Measurements from ENCODE around the gene PMPCA.

PMPCA gene

DNA sequence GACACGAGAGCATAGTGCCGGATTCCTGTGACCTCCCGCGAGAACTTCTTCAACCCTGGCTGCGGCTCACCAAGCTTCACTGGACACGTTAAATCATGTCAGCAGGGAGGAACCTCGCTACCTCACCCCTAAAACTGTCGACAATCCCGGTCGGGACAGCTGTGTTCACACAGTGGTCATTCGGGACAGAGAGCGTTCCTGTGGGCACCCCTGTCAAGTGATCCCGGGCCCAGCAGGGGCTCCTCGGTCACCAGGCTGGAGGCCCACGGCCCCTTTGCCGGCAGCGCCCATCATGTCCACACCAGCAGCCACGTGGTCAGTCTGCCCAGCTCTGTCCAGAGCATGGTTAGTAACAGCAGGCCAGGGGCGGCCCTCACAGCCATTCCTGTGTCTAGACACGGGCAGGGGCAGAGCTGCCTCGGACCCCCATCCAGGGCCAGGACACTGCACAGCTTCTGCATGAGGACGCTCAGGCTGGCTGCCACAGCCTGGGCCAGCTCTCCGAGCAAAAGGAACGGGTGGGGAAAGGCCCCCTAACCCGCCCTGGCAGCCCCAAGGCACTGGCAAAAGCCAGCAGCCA is 25.7 kb downstream of the PMPCA start:
- DNase-seq (ENCODE audit: low spot score), result no peak

DNA sequence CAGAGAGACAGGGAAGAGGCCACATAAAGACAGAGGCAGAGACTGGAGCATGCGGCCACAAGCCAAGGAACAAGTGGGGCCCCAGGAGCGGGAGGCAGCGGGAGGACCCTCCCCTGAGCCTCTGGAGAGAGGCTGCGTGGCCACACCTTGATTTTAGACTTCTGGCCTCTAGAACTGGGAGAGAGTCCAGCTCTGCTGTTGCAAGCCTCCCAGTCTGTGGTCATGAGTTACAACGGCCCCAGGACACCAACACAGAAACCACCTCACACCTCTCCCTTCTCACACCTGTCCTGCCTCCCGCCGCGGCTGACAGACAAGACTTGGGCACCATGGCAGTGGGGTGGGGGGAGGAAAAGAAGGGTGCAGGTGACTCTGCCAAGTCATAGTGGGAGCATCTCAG is 27.0 kb downstream of the PMPCA start:
- no peak for DNase-seq (ENCODE audit: low spot score)

DNA sequence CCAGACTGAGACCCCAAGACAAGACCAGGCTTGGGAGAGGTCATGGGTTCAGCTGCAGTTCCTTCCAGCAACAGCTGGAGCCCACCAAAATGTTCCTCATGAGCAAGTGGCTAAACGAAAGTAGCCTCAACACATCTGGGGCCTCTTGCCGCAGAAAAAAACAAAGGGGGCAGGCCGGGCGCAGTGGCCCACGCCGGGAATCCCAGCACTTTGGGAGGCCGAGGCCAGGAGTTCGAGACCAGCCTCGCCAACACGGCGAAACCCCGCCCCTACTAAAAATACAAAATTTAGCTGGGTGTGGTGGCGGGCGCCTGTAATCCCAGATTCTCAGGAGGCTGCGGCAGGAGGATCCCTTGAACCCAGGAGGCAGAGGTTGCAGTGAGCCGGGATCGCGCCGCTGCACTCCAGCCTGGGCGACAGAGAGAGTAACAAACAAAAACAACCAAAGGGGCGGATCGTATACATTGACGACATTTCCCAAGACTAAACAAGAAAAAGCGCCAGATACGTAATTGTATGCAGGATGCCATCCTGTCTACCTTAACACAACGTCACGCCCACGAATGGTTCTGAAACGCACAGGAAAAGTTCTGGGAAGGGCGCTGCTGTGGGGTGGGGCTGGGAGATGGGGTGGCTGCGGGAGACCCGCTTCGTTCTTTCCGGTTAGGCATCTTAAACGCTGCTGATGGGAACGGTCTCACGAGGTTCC is 27.5 kb downstream of the PMPCA start:
- DNase-seq (ENCODE audit: low spot score), result no peak

DNA sequence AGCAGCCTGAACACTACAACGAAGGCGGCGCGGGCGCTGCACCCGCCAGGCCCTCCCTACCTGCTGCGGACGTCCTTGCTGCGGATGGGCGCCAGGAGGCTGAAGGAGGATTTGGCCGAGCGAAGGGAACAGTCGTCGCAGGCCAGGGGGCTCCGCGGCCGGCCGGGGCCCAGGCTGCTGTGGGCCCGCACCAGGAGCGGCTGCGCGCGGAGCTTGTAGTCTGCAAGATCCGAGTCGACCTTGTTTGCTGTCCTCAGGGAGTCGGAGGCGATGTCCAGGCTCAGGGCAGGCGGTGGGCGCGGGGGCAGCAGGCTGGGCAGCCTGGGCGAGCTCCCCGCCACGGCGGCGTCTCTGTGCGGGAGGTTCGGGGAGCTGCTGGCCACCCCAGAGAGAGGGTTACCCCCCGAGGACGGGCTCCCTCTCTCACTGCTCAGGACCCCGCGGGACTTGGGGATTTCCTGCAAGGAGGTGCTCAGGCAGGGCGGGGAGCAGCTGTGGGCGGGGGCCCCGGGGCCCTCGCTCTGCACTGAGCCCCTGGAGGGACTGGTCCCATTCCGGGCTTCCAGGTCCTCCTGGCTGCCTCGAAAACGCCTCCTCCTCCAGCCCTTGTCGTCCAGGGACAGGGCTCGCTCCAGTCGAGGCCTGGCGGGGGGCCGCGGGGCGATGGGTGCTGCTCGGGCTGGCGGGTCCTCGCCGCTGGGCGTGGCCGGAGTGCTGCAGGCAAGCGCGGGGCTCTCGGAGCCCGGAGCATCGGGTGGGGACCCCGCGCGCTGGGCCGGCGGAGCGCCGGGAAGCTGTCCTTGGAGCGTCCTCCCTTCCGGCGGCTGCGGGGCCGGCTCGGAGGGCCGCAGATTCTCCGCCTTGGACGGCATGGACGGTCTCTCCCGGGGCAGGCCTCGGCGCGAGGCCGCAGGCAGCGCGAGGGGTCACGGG is 28.4 kb downstream of the PMPCA start:
- peak; percentile 42 for DNase-seq (ENCODE audit: low spot score)

DNA sequence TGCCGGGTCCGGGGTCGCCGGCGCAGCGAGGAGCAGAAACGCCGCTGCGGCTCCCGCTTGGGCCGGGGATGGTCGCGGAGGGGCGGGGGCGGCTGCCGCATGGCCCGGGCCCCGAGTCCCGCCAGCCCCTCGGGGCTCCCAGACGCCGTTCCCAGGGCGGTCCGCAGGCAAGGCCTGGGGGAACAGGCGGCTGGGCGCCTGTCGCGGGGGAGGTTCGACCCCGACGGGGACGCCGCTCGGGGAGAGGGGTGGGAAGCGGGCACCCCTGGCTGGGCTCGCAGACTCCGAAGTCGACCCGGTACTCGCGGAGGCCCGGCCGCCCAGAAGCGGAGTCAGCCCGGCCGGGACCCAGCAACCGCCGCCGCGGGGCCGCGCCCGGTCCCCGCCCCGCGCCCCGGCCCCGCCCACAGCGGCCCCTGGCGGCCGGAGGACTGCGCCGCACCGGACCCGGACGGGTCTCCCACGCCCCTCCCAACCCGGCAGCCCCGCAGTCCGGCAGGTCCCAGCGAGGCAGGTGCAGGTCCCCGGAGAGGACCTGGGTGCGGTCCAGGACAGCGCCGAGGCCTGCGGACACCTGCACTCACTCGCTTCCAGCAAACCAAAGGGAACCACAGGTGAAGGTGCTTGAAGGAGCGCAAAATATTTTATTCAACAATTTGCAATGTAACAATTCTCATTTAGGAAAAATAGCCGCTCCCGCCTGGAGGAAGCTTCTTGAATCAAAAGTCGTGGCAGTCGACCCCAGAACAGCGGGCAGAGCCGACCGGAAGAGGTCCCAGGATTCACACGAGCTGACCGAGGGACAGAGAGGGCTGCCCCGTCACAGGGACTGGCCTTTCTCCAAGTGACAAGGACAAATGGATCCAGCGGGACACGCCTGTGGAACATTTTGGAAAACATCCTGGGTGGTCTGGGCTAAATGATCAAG is 29.3 kb downstream of the PMPCA start, which contains the start of gene INPP5E:
INPP5E (minus strand) TSS at position 365 of the 928 bp plus-strand sequence. CDS start 426 bp downstream, outside the sequence.
- DNase-seq (ENCODE audit: low spot score), result peak; percentile 63

DNA sequence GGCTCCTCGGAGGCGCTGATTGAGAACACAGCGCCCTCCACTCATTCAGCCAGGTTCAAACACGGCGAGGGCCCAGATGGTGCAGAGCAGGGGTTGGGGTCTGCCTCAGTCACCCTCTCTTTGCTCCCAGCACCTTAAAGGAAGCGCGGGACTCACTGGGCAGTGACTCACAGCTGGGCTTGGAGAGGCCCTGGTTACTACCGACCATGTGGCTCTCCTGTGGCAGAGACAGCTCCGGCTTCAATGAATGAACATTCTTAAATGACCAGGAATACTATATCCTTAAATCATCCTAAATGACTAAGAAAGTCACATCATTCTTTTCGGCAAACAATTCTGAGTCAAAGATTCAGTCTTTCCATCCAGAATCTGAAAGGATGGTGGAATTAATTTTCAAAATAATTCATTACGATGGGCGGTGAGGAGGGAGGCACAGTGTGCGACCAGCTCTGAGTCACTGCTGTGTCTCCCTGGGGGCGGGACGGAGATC is 30.8 kb downstream of the PMPCA start:
- no peak for DNase-seq (ENCODE audit: low spot score)

DNA sequence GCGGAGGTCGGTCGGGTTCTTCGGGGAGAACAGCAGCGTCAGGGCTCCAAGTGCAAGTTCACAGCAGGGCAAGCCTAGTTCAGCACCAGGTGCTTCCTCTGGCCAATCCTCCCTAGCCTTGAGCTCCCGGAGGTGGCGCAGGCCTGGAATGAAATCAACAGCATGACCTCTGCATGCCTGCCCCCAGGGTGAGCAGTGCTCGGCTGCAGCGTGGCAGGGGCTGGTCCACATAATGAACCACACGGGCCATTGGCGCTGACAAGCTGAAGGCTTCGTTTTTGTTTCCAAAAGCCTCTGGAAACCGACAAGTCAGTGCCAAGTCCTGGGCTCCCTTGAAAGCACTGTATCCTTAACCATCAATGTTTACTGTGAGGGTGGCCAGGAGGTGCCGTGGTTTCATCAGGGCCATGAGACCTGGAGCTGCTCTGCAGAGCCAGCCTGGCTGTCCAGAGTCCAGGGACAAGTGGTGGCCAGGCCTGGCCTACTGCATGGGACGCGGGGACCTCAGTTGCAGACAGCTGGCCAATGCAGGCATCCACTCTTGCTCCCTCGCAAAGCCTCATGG is 31.3 kb downstream of the PMPCA start:
- no peak for DNase-seq (ENCODE audit: low spot score)

DNA sequence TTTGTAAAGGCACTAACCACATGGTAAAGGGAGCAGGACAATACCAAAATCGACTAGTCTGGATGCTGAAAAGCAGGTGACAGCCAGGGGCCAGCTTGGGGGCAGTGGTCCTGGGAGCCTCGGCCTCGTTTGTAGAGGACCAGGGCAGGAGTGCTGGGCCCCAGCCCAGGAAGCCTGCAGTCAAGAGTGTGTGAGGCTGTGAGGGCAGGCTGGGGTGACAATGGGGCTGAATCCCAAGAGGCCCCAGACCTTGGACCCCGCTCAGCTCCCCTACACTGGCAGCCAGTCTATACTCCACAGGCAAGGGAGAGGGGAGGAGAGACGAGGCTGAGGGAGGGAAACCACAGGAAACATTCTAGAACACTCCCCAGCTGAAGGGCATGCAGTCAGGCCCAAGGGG is 31.8 kb downstream of the PMPCA start:
- DNase-seq (ENCODE audit: low spot score), result no peak

DNA sequence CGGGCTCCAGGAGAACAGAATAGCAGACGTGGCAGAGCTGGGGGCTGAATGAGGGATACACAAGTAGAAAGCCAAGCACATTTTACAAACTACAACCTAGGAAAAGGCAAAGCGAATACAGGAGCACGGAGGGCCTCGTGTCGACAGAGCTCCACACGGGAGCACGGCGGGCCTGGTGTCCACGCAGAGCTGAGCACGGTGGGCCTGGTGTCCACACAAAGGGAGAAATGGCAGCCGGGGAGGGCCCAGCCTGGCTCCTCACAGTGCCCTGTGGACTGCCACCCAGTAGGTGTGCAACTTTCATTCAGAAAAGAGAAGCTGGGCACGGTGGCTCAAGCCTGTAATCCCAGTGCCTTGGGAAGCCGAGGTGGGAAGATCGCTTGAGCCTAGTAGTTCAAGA is 32.6 kb downstream of the PMPCA start:
- no peak for DNase-seq (ENCODE audit: low spot score)

DNA sequence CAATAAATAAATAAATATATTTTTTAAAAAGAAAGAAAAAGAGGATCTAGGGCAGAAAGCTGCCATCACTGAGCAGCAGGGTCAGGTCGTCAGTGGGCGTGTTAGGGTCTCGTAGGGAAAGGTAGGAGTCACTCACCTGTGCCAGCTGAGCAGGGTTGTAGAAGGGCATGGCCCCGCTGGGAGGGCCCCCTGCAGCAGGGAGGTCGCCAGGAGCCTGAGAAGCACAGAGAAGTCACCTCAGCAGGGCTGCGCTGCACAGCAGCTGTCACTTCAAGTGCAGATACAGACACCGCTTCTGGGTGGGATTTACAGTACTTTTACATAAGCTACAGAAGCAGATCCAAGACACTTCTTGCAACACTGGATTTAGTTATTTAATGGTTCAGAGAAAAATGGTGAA is 33.2 kb downstream of the PMPCA start:
- no peak for DNase-seq (ENCODE audit: low spot score)

DNA sequence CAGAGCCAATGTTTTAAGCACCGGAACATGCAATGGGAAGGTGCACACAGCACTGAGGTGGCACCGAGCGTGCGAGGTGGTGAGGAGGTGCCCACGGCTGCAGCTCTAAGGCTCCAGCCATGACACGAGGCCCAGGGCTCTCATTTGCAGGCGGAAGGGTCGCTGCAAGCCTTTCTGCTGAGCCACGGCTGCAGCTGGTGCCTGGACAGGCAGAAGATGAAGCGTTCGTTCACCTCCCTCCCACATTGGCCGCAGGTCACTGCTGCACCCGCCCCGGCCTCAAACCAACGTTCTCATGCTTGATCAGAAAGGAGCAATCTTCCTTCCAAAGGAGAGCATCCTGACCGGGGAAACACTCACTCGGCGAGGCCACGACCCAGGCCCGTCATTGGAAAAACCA is 33.6 kb downstream of the PMPCA start:
- no peak for DNase-seq (ENCODE audit: low spot score)

DNA sequence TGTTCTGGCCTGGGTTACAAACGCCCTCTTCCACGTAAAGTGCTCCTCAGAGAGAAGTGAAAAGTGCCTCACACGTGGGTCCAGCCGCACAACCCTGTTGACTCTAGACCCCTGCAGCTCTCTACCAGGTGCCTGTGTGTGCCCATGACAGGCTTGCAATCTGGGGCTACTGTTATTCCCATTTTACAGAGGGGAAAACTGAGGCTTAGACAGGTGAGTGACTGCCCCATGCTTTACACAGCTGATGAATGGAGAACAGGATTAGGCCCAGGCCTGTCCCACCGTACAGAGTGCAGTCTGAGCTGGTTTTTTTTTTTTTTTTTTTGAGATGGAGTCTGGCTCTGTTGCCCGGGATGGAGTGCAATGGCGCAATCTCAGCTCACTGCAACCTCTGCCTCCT is 35.3 kb downstream of the PMPCA start:
- no peak for DNase-seq (ENCODE audit: low spot score)

DNA sequence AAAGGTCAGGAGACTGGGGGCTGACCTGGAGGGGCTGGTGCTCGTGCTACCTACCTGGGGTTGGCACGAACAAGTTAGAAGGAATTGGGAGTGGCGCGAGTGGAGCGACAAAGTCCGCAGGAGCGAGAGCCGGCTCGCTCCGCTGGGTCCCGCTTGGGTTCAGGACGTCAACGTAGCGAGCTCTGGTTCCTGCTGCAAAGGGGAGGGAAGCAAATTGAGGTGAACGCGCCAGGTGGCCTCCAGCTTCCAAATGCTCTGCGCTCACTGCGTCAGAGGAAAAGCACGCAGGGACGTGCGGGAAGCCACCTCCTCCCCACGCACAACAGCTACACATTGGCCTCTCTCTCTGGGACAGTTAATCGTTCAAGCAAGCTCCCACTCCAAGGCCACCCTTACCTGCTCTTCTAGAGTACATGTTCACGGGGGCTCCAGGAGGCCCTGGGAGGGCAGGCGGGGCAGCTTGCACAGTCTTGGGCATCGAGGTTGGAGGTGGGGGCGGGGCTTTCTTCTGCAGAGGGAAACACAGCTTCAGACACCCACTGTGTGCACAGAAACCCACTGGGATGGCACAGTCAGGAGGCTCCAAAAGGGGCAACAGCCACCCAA is 36.8 kb downstream of the PMPCA start:
- no peak for DNase-seq (ENCODE audit: low spot score)

DNA sequence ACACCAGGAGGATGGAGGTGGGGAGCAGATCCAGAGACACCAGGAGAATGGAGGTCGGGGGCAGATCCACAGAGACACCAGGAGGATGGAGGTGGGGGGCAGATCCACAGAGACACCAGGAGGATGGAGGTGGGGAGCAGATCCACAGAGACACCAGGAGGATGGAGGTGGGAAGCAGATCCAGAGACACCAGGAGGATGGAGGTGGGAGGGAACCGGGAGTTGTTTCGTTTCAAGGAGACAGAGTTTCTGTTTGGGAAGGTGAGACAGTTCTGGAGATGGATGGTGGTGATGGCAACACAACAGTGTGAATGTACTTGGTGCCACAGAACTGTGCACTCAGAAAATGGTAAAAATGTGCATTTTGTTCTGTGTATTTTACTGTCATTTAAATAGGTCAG is 38.2 kb downstream of the PMPCA start:
- DNase-seq (ENCODE audit: low spot score), result no peak

DNA sequence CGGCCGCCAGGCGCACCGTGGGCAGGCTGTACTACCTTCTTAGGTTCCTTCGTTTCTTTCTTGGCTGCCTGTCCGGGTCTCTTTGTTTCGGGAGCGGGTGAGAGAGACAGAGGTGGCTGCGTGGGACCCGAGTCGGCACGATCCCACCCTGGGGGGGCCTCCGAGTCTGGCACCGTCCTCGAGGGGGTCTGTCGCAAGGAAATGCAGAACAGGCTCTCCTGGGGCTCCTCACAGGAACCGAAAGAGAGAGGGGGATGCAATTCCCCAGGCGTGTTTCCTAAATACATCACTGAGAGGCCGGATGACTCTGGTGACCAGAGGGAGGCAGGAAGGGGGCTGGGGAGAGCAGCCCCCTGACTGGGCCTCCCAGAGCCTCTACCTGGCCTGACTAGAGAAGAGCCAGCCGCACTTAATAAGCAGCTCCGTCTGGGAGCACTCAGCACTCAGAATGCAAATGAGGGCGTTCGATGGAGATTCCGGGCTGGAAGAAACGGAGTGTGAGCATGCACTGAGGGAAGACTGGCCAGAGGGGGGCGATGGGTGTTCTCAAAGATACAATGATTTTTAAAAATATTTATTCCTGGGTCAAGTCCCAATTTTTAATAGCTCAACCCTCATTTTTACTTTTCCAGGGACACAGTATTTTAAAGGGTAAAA is 40.9 kb downstream of the PMPCA start:
- no peak for DNase-seq (ENCODE audit: low spot score)

DNA sequence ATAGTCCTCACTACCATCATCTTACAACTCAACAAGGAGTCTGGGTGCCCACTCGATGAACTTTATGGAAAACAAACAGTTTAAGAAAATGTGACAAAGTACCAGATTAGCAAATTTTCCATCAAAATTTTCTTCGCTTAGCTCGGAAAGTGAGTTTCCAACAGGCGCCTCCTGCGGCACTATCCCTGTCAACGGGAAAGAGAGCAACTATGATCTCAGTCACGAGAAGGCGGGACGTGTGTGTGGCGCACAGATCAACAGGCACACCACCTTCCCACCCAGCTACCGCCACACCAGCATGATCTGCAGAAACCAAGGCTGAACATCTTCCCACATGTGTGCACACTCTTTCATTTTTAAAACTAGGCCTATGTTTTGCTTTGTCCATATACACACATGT is 42.9 kb downstream of the PMPCA start:
- DNase-seq (ENCODE audit: low spot score), result no peak

DNA sequence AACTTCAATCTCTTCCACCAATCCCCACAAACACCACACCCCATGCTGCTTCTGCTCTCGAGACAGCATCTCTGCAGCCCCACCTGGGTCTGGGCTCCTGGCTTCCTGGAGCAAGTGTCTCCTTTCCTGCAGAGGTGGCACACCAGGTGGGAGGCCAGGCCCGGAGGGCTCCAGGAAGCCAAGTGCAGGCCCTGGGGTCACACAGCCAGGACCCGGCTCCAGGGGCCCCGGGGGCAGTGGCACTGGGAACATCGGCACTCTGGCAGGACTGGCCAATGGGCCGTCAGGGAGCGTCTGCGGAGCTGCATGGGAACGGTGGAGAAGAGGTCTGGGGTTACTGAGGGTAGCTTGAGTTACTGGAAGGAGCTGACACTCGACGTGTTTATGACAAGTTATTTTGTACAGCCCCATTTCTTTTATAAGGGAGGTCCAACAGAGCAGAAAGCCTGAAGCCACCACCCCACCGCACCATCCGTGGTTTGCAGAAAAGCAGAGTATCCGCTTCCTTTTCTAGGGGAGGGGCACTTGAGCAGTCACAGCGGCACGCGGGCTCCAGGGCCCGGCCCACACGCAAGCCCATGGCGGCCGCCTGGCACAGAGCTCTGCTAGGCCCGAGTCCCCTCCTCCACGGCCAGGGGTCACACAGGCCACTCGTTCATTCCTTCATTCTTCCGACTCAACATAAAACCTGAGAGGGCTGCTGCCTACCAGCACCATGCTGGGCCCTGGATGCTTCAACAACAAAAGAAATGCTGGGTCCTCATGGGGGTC is 43.8 kb downstream of the PMPCA start:
- no peak for DNase-seq (ENCODE audit: low spot score)

DNA sequence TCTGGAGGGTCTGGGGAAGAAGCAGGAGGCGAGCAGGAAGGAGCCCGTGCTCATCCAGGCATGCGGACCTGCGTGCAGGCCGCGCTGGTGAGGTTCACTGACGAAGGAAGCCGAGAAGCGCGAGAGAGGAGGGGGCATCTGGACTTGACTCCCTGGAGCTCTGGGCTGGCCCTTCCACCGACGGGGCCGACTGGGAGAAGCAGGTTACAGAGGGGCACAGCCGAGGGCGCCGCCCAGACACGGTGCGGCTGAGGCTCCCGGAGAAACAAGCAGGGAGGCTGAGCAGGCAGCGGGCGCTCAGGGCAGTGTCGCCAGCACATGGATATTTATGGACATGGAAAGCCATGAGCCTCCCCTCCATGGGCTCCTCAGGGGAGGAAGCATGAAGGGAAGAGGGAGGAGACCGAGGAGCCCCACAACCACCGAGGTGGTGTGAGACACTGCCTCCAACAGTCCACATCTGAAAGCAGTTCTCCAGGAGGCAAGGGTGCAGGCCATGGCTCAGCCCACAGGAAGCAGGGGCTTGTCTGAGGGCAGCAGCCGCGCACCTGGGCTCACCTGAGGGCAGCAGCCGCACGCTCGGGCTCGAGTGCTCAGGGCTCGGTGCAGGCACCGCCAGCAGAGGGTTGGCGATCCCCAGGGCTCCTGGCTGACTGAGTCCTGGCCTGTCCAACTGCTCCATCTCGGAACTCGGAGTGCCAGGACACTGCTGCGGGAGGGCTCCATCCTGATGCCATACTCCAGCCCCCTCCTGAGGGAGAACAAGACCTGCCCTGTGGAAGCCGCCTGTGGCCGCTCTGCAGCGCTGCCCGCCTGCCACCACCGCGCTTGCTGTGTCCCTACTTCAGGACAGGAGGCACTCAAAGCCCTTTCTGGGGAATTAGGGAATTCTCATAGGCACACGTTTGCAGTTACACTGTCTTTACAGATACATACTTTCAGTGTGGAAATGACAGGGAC is 44.9 kb downstream of the PMPCA start:
- no peak for DNase-seq (ENCODE audit: low spot score)
